Cardiac septum (tissue), 1 donor: ENCODE measurements around the gene VILL. TPM values are rescaled to one million over a fixed set of nuclear protein-coding genes. Genes with fewer than 3 reads are reported as not detected.
A peak's percentile ranks its signal among the peaks of the same experiment; 100 is the strongest.
"Not testable (repeated sequence)": the region's sequence is repeated elsewhere in the genome, so short reads cannot be mapped to it uniquely, and the experiment has no call there.

Source experiments
- DNase-seq: peaks from one replicate; pipeline ENCODE4 v3.0.0-alpha.2; 2020; ENCODE audit warnings: low spot score
- intact Hi-C: fragments of 100-400 bp; cut with DNase I; formaldehyde crosslinking; loops from one replicate; pipeline ENCODE4 v1.14.0; 2022
- total RNA-seq: library from RNA; stranded (reverse); fragmentation: NEBNext Ultra II Directional; extraction: Animal tissue kit (Norgen Biotek cat#: 25700); gene quantifications from one replicate; pipeline ENCODE4 v1.2.1, GENCODE V29; 2021
- donor health status: DM: no; HTN: no; CAD: no.

Gene VILL
- total RNA-seq, 1 donor from 2014 or later = 2.6 TPM

- intact Hi-C loops = no loop called here
- DNase-seq = no peak
These were observed 28.8 kb upstream of the VILL start for GRCh38 chr3:37961622-37962431.

GRCh38 chr3:37963016-37963415, 27.6 kb upstream of the VILL start:
- intact Hi-C loops = no loop called here
- no peak for DNase-seq

GRCh38 chr3:37963635-37964034, 27.0 kb upstream of the VILL start:
- intact Hi-C loops = no loop called here
- DNase-seq = no peak

- intact Hi-C loops = no loop called here
- no peak for DNase-seq
These were observed 26.4 kb upstream of the VILL start for GRCh38 chr3:37964146-37964545.

- no peak for DNase-seq
- intact Hi-C loops = no loop called here
These were observed 25.9 kb upstream of the VILL start for GRCh38 chr3:37964716-37965115.

GRCh38 chr3:37967260-37967881, 23.2 kb upstream of the VILL start:
- intact Hi-C loops = loop anchor here (1.0 kb wide), 1 partner anchor 112 kb away; no protein-coding TSS in a partner anchor
- no peak for DNase-seq

GRCh38 chr3:37968199-37968598, 22.4 kb upstream of the VILL start:
- no peak for DNase-seq
- intact Hi-C loops = no loop called here

GRCh38 chr3:37968813-37969595, 21.6 kb upstream of the VILL start:
- DNase-seq = no peak
- intact Hi-C loops = no loop called here

- no peak for DNase-seq
These were observed 20.9 kb upstream of the VILL start for GRCh38 chr3:37969596-37970100.

GRCh38 chr3:37970802-37971201, 19.8 kb upstream of the VILL start:
- no peak for DNase-seq
- intact Hi-C loops = no loop called here

More at GRCh38 chr3:37969596-37970100, 20.9 kb upstream of the VILL start:
- intact Hi-C loops = no loop called here

- DNase-seq = no peak
- intact Hi-C loops = no loop called here
These were observed 19.1 kb upstream of the VILL start for GRCh38 chr3:37971467-37971866.

- DNase-seq, intact Hi-C loops: not testable (repeated sequence)
These were observed 18.5 kb upstream of the VILL start for GRCh38 chr3:37972056-37972455.

- no peak for DNase-seq
- intact Hi-C loops = no loop called here
These were observed 17.1 kb upstream of the VILL start for GRCh38 chr3:37973246-37974054.

- peak; percentile 89 for DNase-seq
- intact Hi-C loops = no loop called here
These were observed 16.2 kb upstream of the VILL start for GRCh38 chr3:37974121-37975083.

GRCh38 chr3:37979541-37980461, 10.8 kb upstream of the VILL start:
- intact Hi-C loops = no loop called here

GRCh38 chr3:37980462-37981347, 9.9 kb upstream of the VILL start:
- no peak for DNase-seq
- intact Hi-C loops = no loop called here

More at GRCh38 chr3:37979541-37980461, 10.8 kb upstream of the VILL start:
- no peak for DNase-seq
